ENCODE measurements around the gene JAGN1. TPM values are rescaled to one million over a fixed set of nuclear protein-coding genes. Genes with fewer than 3 reads are reported as not detected.

Gene JAGN1
- total and polyA plus RNA-seq, 9 of the 15 experiments (the other 6 are each of a cell fraction or from before 2014, with no cell fraction given): 31.6 to 77.8 (median 40.3) TPM

GRCh38 chr3:9932843-9933560 lies 42.6 kb downstream of the JAGN1 start (continued):
- peak in 1 of 2 experiments; percentile 49; a peak in 2 of 4 replicates for TF ChIP-seq MLLT1 (IDR thresholded peaks at IDR 0.05)
- no peak for TF ChIP-seq ZNF184 (CRISPR knock-in tag; IDR thresholded peaks at IDR 0.05)
- TF ChIP-seq THRB (CRISPR knock-in tag; conservative IDR thresholded peaks at IDR 0.05): no peak
- TF ChIP-seq NFRKB (IDR thresholded peaks at IDR 0.05; ENCODE audit: low read depth): 0 out of 2 replicates have a peak, but pooled peaks have one; percentile 35
- TF ChIP-seq ZNF197 (CRISPR knock-in tag; IDR thresholded peaks at IDR 0.05; ENCODE audit: low read depth): no peak
- no peak for TF ChIP-seq DDX20 (tag; IDR thresholded peaks at IDR 0.05; ENCODE audit: low read depth)
- TF ChIP-seq BCOR (IDR thresholded peaks at IDR 0.05): peak; percentile 41; the same call in 1 of the 2 replicates
- TF ChIP-seq BRD9 (IDR thresholded peaks at IDR 0.05; ENCODE audit: low read depth, partially characterized antibody): peak; percentile 68
- TF ChIP-seq CXXC5 (CRISPR knock-in tag; IDR thresholded peaks at IDR 0.05): peak; percentile 75
- TF ChIP-seq PKNOX1 (IDR thresholded peaks at IDR 0.05): no peak
- TF ChIP-seq NONO (IDR thresholded peaks at IDR 0.05; ENCODE audit: low read depth in 2 of 2, low read length in 1 of 2): peak; percentile 29 to 55; a peak in 1 of 4 replicates
- TF ChIP-seq, protein P1, sequence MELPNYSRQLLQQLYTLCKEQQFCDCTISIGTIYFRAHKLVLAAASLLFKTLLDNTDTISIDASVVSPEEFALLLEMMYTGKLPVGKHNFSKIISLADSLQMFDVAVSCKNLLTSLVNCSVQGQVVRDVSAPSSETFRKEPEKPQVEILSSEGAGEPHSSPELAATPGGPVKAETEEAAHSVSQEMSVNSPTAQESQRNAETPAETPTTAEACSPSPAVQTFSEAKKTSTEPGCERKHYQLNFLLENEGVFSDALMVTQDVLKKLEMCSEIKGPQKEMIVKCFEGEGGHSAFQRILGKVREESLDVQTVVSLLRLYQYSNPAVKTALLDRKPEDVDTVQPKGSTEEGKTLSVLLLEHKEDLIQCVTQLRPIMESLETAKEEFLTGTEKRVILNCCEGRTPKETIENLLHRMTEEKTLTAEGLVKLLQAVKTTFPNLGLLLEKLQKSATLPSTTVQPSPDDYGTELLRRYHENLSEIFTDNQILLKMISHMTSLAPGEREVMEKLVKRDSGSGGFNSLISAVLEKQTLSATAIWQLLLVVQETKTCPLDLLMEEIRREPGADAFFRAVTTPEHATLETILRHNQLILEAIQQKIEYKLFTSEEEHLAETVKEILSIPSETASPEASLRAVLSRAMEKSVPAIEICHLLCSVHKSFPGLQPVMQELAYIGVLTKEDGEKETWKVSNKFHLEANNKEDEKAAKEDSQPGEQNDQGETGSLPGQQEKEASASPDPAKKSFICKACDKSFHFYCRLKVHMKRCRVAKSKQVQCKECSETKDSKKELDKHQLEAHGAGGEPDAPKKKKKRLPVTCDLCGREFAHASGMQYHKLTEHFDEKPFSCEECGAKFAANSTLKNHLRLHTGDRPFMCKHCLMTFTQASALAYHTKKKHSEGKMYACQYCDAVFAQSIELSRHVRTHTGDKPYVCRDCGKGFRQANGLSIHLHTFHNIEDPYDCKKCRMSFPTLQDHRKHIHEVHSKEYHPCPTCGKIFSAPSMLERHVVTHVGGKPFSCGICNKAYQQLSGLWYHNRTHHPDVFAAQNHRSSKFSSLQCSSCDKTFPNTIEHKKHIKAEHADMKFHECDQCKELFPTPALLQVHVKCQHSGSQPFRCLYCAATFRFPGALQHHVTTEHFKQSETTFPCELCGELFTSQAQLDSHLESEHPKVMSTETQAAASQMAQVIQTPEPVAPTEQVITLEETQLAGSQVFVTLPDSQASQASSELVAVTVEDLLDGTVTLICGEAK (IDR thresholded peaks at IDR 0.05): peak; percentile 63; the same call in 1 of the 2 replicates
- TF ChIP-seq, protein P1 (CRISPR knock-in tag; IDR thresholded peaks at IDR 0.05): no peak

Measured in K562 (cell line).